Smooth muscle cell (in vitro differentiated cells): ENCODE data around the gene MAPK4. TPM values are rescaled to one million over a fixed set of nuclear protein-coding genes. Genes with fewer than 3 reads are reported as not detected.

ENCODE experiments used
- DNase-seq: peaks from one replicate; lab custom pipeline; 2025; ENCODE audit not compliant: unreplicated experiment; lab: John Stamatoyannopoulos, UW
- H2AFZ ChIP-seq: fragments of 200-600 bp; sonication (generic); 2 replicates; pipeline ENCODE4 v1.6.0; 2016; ENCODE audit warnings: antibody characterized with exemption, low read depth, mild to moderate bottlenecking
- H3F3A ChIP-seq: fragments of 200-600 bp; sonication (generic); 2 replicates; pipeline ENCODE4 v1.6.0; 2017; ENCODE audit warnings: antibody characterized with exemption, low read depth
- H3K27ac ChIP-seq: fragments of 200-600 bp; sonication (generic); 2 replicates; pipeline ENCODE4 v1.5.1; 2016; ENCODE audit warnings: low read depth, mild to moderate bottlenecking
- H3K27me3 ChIP-seq: fragments of 200-600 bp; sonication (generic); 2 replicates; pipeline ENCODE4 v1.6.1; 2016; ENCODE audit warnings: low read depth, mild to moderate bottlenecking
- H3K36me3 ChIP-seq: fragments of 200-600 bp; sonication (generic); 2 replicates; pipeline ENCODE4 v1.5.1; 2016; ENCODE audit warnings: low read depth
- H3K4me1 ChIP-seq: fragments of 200-600 bp; sonication (generic); 2 replicates; pipeline ENCODE4 v1.5.1; 2016; ENCODE audit warnings: low read depth
- H3K4me2 ChIP-seq: fragments of 200-600 bp; sonication (generic); 2 replicates; pipeline ENCODE4 v1.6.0; 2016; ENCODE audit warnings: mild to moderate bottlenecking
- H3K4me3 ChIP-seq: fragments of 200-600 bp; sonication (generic); 2 replicates; pipeline ENCODE4 v1.5.1; 2016; ENCODE audit warnings: mild to moderate bottlenecking
- H3K79me2 ChIP-seq: fragments of 200-600 bp; sonication (generic); 2 replicates; pipeline ENCODE4 v1.6.0; 2016; ENCODE audit warnings: low read depth, mild to moderate bottlenecking
- H3K9ac ChIP-seq: fragments of 200-600 bp; sonication (generic); 2 replicates; pipeline ENCODE4 v1.6.0; 2016; ENCODE audit warnings: low read depth
- H3K9me3 ChIP-seq: fragments of 200-600 bp; sonication (generic); replicated peaks from 2 replicates; pipeline ENCODE4 v1.5.1; 2016; ENCODE audit warnings: low read depth
- H4K20me1 ChIP-seq: fragments of 200-600 bp; sonication (generic); 2 replicates; pipeline ENCODE4 v1.6.0; 2016; ENCODE audit warnings: low read depth
- CTCF ChIP-seq: fragments of 200-600 bp; sonication (generic); IDR thresholded peaks from 2 replicates; pipeline ENCODE4 v1.5.1; 2017; ENCODE audit warnings: borderline replicate concordance, mild to moderate bottlenecking, antibody characterized with exemption; ENCODE audit not compliant: insufficient read depth, poor library complexity, severe bottlenecking
- WGBS: methylation state at CpG from one replicate; pipeline ENCODE4 v1.1.7; 2016; ENCODE audit warnings: low lambda C conversion rate; 5-methylcytosine and 5-hydroxymethylcytosine counted together
- polyA plus RNA-seq: library from polyadenylated mRNA; unstranded; fragments of >200 nt; fragmentation: Nextera tagmentation; extraction: Ambion mirVana; gene quantifications from 2 replicates; pipeline ENCODE4 v1.2.1, GENCODE V29; 2016
- total RNA-seq: library from RNA; depleted of rRNA; stranded (reverse); fragments of >200 nt; gene quantifications from 2 replicates; pipeline ENCODE4 v1.2.3, GENCODE V29; 2014

MAPK4 gene
- total and polyA plus RNA-seq, 2 experiments from 2014 or later = 0.09 TPM; not detected in 1

GRCh38 chr18:50678651-50679050 lies 118.8 kb downstream of the MAPK4 start:
- no peak for DNase-seq
- no peaks in the 10 kb centered on the region for H3K27me3 ChIP-seq
- no peaks in the 10 kb centered on the region for H3K36me3 ChIP-seq
- no peak overlapping the region for H3K4me2 ChIP-seq
- WGBS = 91% methylated on average over 6 of the region's 6 CpGs
- H2AFZ ChIP-seq = no peak overlapping the region
- H3F3A ChIP-seq = no peaks in the 10 kb centered on the region
- H3K4me1 ChIP-seq = no peaks in the 10 kb centered on the region
- no peaks in the 10 kb centered on the region for H3K79me2 ChIP-seq
- H3K9me3 ChIP-seq = no peaks in the 10 kb centered on the region
- no peaks in the 10 kb centered on the region for H4K20me1 ChIP-seq
- no peak overlapping the region for H3K27ac ChIP-seq
- no peak for TF ChIP-seq CTCF
- H3K4me3 ChIP-seq = no peak overlapping the region
- H3K9ac ChIP-seq = no peak overlapping the region

- WGBS = 69% methylated on average over 5 of the region's 5 CpGs
- DNase-seq = no peak
- H3K4me2 ChIP-seq = no peak overlapping the region
Measured at GRCh38 chr18:50679056-50679455, 119.2 kb downstream of the MAPK4 start.

GRCh38 chr18:50679656-50680055 lies 119.8 kb downstream of the MAPK4 start:
- Histone ChIP-seq H3K36me3 (no peaks in the 10 kb centered on the region), H3K27ac (no peak overlapping the region), H3F3A (no peaks in the 10 kb centered on the region), H4K20me1 (no peaks in the 10 kb centered on the region), H3K9ac (no peak overlapping the region), H3K4me3 (no peak overlapping the region), H2AFZ (no peak overlapping the region), H3K9me3 (no peaks in the 10 kb centered on the region), H3K27me3 (no peaks in the 10 kb centered on the region), H3K79me2 (no peaks in the 10 kb centered on the region), H3K4me2 (no peak overlapping the region), H3K4me1 (no peaks in the 10 kb centered on the region)
- no peak for TF ChIP-seq CTCF
- 95% methylated on average over 10 of the region's 10 CpGs for WGBS
- DNase-seq = no peak

More at GRCh38 chr18:50679056-50679455, 119.2 kb downstream of the MAPK4 start:
- Histone ChIP-seq H3K79me2 (no peaks in the 10 kb centered on the region), H4K20me1 (no peaks in the 10 kb centered on the region), H3K27me3 (no peaks in the 10 kb centered on the region), H3K27ac (no peak overlapping the region), H3K9me3 (no peaks in the 10 kb centered on the region), H2AFZ (no peak overlapping the region), H3K4me3 (no peak overlapping the region), H3F3A (no peaks in the 10 kb centered on the region), H3K9ac (no peak overlapping the region), H3K4me1 (no peaks in the 10 kb centered on the region), H3K36me3 (no peaks in the 10 kb centered on the region)
- no peak for TF ChIP-seq CTCF

DNA sequence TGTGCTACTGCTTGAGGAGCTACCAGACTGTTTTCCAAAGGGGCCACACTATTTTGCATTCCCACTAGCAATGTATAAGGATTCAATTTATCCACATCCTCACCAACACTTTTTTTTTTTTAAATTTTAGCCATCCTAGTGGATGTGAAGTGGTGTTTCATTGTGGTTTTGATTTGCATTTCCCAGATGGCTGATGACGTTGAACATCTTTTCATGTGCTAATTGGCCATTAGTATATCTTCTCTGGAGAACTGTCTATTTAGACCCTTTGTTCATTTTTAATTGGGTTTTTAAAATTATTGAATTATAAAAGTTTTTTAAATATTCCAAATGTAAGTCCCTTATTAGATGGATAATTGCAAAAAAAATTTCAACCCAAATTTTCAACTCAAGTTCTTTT lies 121.1 kb downstream of the MAPK4 start:
- H3K4me2 ChIP-seq = no peak overlapping the region
- no peak for DNase-seq
- H3K9ac ChIP-seq = no peak overlapping the region
- WGBS = 87% methylated on average over 1 of the region's 1 CpG
- H2AFZ ChIP-seq = no peak overlapping the region
- no peaks in the 10 kb centered on the region for H3F3A ChIP-seq
- no peaks in the 10 kb centered on the region for H3K36me3 ChIP-seq
- peaks cover 5% of the 10 kb centered on the region for H3K27me3 ChIP-seq
- H3K4me3 ChIP-seq = no peak overlapping the region
- no peaks in the 10 kb centered on the region for H3K4me1 ChIP-seq
- no peaks in the 10 kb centered on the region for H4K20me1 ChIP-seq
- no peak for TF ChIP-seq CTCF
- H3K9me3 ChIP-seq = no peaks in the 10 kb centered on the region
- H3K79me2 ChIP-seq = no peaks in the 10 kb centered on the region
- H3K27ac ChIP-seq = no peak overlapping the region
